Adipose tissue (tissue), 3 donors: ENCODE results near the gene SMIM43. TPM values are rescaled to one million over a fixed set of nuclear protein-coding genes. Genes with fewer than 3 reads are reported as not detected.

Experiments
- H3K27ac ChIP-seq: one replicate; pipeline ENCODE4 v1.5.1; 2013; ENCODE audit warnings: low read depth, low read length
- WGBS, 3 donors: extraction: QIAGEN DNeasy Blood & Tissue Kit; methylation state at CpG; one replicate each; pipeline ENCODE4 v1.1.7; 2013; 5-methylcytosine and 5-hydroxymethylcytosine counted together
- polyA plus RNA-seq, 3 donors: library from polyadenylated mRNA; stranded (reverse); fragments of 200-250 nt; gene quantifications; one replicate each; pipeline ENCODE4 v1.2.3, GENCODE V29; 2013
- donor health status: healthy with polysubstance abuse.
- donor health status: Bipolar disorder and iron deficiency.
- donor health status: healthy.

The SMIM43 gene
- polyA plus RNA-seq, 3 donors = 0.02 to 0.90 TPM; not detected in 1

GRCh38 chr4:121712001-121712651, 52.8 kb downstream of the SMIM43 start:
- 54 to 59% (median 55%) methylated on average over 7 of the region's 7 CpGs for WGBS, 3 donors
- H3K27ac ChIP-seq = no peak overlapping the region

- no peak overlapping the region for H3K27ac ChIP-seq
- WGBS, 3 donors = 7 to 16% (median 9%) methylated on average over 18 of the region's 18 CpGs
These were observed 53.5 kb downstream of the SMIM43 start for GRCh38 chr4:121711263-121712000.

- 84 to 95% (median 89%) methylated on average over 3 of the region's 3 CpGs for WGBS, 3 donors
- H3K27ac ChIP-seq = no peak overlapping the region
These were observed 55.1 kb downstream of the SMIM43 start for GRCh38 chr4:121709766-121710405.

Other genes with a start within 250 kb of the SMIM43 start
- 100 to 1,000 TPM; 130 to 685 (median 535) TPM for gene ANXA5, start 68.2 kb downstream of the SMIM43 start, polyA plus RNA-seq
- 10 to 100 TPM; 10.8 to 16.1 (median 15.6) TPM for gene EXOSC9, start 36.2 kb upstream of the SMIM43 start, polyA plus RNA-seq
- 1 to 10 TPM in 1 of 3 donors, under 1 TPM in 2; 0.28 to 1.2 (median 0.41) TPM for gene CCNA2, start 58.7 kb upstream of the SMIM43 start, polyA plus RNA-seq
- gene BBS7, start 105.3 kb upstream of the SMIM43 start, polyA plus RNA-seq = 1 to 10 TPM; 3.8 to 8.5 (median 6.5) TPM
- gene TRPC3, start 186.9 kb upstream of the SMIM43 start, polyA plus RNA-seq = under 1 TPM in 2 of 3 donors, not detected in 1; 0.08 to 0.18 TPM